CD4-positive, alpha-beta memory T cell (primary cell): ENCODE results near the gene APBA2. TPM values are rescaled to one million over a fixed set of nuclear protein-coding genes. Genes with fewer than 3 reads are reported as not detected.
A peak's percentile ranks its signal among the peaks of the same experiment; 100 is the strongest.

Experiments
- CTCF ChIA-PET: fragments of 350-600 bp; sonication (Branson Sonifier 250); formaldehyde crosslinking; loops from one replicate; lab custom pipeline; 2021; ENCODE audit warnings: inconsistent platforms; ENCODE audit not compliant: partially characterized antibody; lab: Charles Lee
- POLR2A ChIA-PET: fragments of 350-600 bp; sonication (Branson Sonifier 250); formaldehyde crosslinking; loops from one replicate; lab custom pipeline; 2021; ENCODE audit not compliant: partially characterized antibody; lab: Charles Lee
- DNase-seq, 5 donors: peaks; one replicate each; pipeline versions ENCODE4 v3.0.0 to v3.0.0-alpha.2; 2020 to 2022; ENCODE audit warnings: mixed read lengths in 1 of 5
- H3K27ac ChIP-seq: one replicate; pipeline ENCODE4 v1.7.0; 2013; ENCODE audit warnings: low read depth, low read length
- H3K27me3 ChIP-seq: 2 replicates; pipeline ENCODE4 v1.7.0; 2013; ENCODE audit warnings: mild to moderate bottlenecking, low read length, moderate library complexity; ENCODE audit not compliant: insufficient read depth
- H3K36me3 ChIP-seq: 2 replicates; pipeline ENCODE4 v1.7.0; 2013; ENCODE audit warnings: mild to moderate bottlenecking, low read length, moderate library complexity; ENCODE audit not compliant: insufficient read depth
- H3K4me1 ChIP-seq: 2 replicates; pipeline ENCODE4 v1.7.0; 2013; ENCODE audit warnings: mild to moderate bottlenecking, low read length, moderate library complexity; ENCODE audit not compliant: insufficient read depth
- H3K4me3 ChIP-seq, 2 donors: one replicate each; pipeline ENCODE4 v1.7.0; 2013; ENCODE audit warnings: low read length in 2 of 2, mild to moderate bottlenecking in 1 of 2
- H3K9me3 ChIP-seq, 2 donors: one replicate each; pipeline ENCODE4 v1.7.0; 2013; ENCODE audit warnings: low read length in 2 of 2, control low read depth in 1 of 2; ENCODE audit not compliant: control insufficient read depth in 1 of 2
- H3K27ac Mint-ChIP-seq, 7 donors: one replicate each; pipeline ENCODE4 v1.8.0; 2020 to 2021; ENCODE audit warnings: mixed read lengths in 7 of 7, mild to moderate bottlenecking in 6 of 7, inconsistent platforms in 3 of 7, moderate library complexity in 3 of 7
- H3K27me3 Mint-ChIP-seq, 2 donors: one replicate each; pipeline ENCODE4 v1.8.0; 2020 to 2021; ENCODE audit warnings: mixed read lengths in 2 of 2
- H3K36me3 Mint-ChIP-seq, 2 donors: one replicate each; pipeline ENCODE4 v1.8.0; 2020 to 2021; ENCODE audit warnings: mixed read lengths in 2 of 2, inconsistent platforms in 1 of 2, mild to moderate bottlenecking in 1 of 2
- H3K4me1 Mint-ChIP-seq, 4 donors: one replicate each; pipeline ENCODE4 v1.8.0; 2020 to 2021; ENCODE audit warnings: mixed read lengths in 4 of 4, mild to moderate bottlenecking in 1 of 4
- H3K4me3 Mint-ChIP-seq, 8 donors: one replicate each; pipeline ENCODE4 v1.8.0; 2020 to 2021; ENCODE audit warnings: mixed read lengths in 8 of 8, mild to moderate bottlenecking in 7 of 8, moderate library complexity in 6 of 8, inconsistent platforms in 3 of 8
- H3K9me3 Mint-ChIP-seq, 8 donors: one replicate each; pipeline ENCODE4 v1.8.0; 2020 to 2021; ENCODE audit warnings: mixed read lengths in 8 of 8, mild to moderate bottlenecking in 5 of 8, inconsistent platforms in 3 of 8, moderate library complexity in 1 of 8
- intact Hi-C: fragments of 100-400 bp; cut with micrococcal nuclease; formaldehyde crosslinking; loops from one replicate; pipeline ENCODE4 v1.15.1; 2023
- polyA plus RNA-seq, 2 donors: library from polyadenylated mRNA; unstranded; fragments of 300-500 nt; fragmentation: Illumina TruSeq; gene quantifications; one replicate each; pipeline ENCODE4 v1.2.3, GENCODE V29; 2021
- total RNA-seq, 2 experiments: library from RNA; stranded (reverse); gene quantifications; one replicate each; pipeline ENCODE4 v1.2.3, GENCODE V29; 2021

The APBA2 gene
- total and polyA plus RNA-seq, 4 experiments from 2014 or later: 11.1 to 57.3 (median 40.4) TPM

- intact Hi-C loops: no loop called here
- H3K27ac Mint-ChIP-seq: peak overlapping the region in 1 of 7 donors; percentile 80
- H3K4me1 Mint-ChIP-seq: peaks cover 0 to 12% (median 6%) of the 10 kb centered on the region in 4 donors
- Histone ChIP-seq H3K4me3 (no peak overlapping the region), H3K27ac (no peak overlapping the region), H3K9me3 (no peaks in the 10 kb centered on the region), H3K27me3 (no peaks in the 10 kb centered on the region), H3K36me3 (peaks cover 8% of the 10 kb centered on the region), H3K4me1 (no peaks in the 10 kb centered on the region)
- ChIA-PET CTCF (interaction anchor here (1.4 to 5.2 kb wide), 2 partner anchors 9 to 16 kb away, joined by 6 to 46 read pairs; no protein-coding TSS in a partner anchor), POLR2A (no interaction called here)
- no peak overlapping the region for H3K4me3 Mint-ChIP-seq
- H3K27me3 Mint-ChIP-seq: no peaks in the 10 kb centered on the region
- H3K36me3 Mint-ChIP-seq: peaks cover 14 to 31% of the 10 kb centered on the region in 2 donors
- H3K9me3 Mint-ChIP-seq: no peaks in the 10 kb centered on the region
- no peak for DNase-seq
Measured at GRCh38 chr15:29106116-29106515, 220.3 kb downstream of the APBA2 start.

- no peaks in the 10 kb centered on the region for H3K27me3 ChIP-seq
- peaks cover 14 to 29% of the 10 kb centered on the region in 2 donors for H3K36me3 Mint-ChIP-seq
- no peaks in the 10 kb centered on the region for H3K27me3 Mint-ChIP-seq
- H3K4me1 Mint-ChIP-seq: peaks cover 0 to 12% (median 6%) of the 10 kb centered on the region in 4 donors
- ChIA-PET CTCF (interaction anchor here (5.2 kb wide), 1 partner anchor 16 kb away, joined by 46 read pairs; no protein-coding TSS in a partner anchor), POLR2A (no interaction called here)
- no peak overlapping the region for H3K4me3 Mint-ChIP-seq
- no peak overlapping the region for H3K27ac Mint-ChIP-seq
- intact Hi-C loops: no loop called here
- H3K27ac ChIP-seq: no peak overlapping the region
- H3K4me1 ChIP-seq: no peaks in the 10 kb centered on the region
- H3K4me3 ChIP-seq: no peak overlapping the region
- no peak for DNase-seq
- H3K36me3 ChIP-seq: peaks cover 8% of the 10 kb centered on the region
- H3K9me3 ChIP-seq: no peaks in the 10 kb centered on the region
- no peaks in the 10 kb centered on the region for H3K9me3 Mint-ChIP-seq
Measured at GRCh38 chr15:29106551-29107290, 220.9 kb downstream of the APBA2 start.

GRCh38 chr15:29107291-29107890 is 221.6 kb downstream of the APBA2 start:
- intact Hi-C loops: no loop called here

GRCh38 chr15:29107971-29108645 is 222.3 kb downstream of the APBA2 start:
- Mint-ChIP-seq H3K4me1 (no peaks in the 10 kb centered on the region), H3K36me3 (peaks cover 14 to 25% of the 10 kb centered on the region in 2 donors), H3K4me3 (no peak overlapping the region), H3K27me3 (no peaks in the 10 kb centered on the region), H3K27ac (no peak overlapping the region), H3K9me3 (no peaks in the 10 kb centered on the region)
- no peaks in the 10 kb centered on the region for H3K9me3 ChIP-seq
- peaks cover 8% of the 10 kb centered on the region for H3K36me3 ChIP-seq
- H3K27ac ChIP-seq: no peak overlapping the region
- CTCF ChIA-PET: no interaction called here
- no peaks in the 10 kb centered on the region for H3K27me3 ChIP-seq
- H3K4me1 ChIP-seq: no peaks in the 10 kb centered on the region
- no peak overlapping the region for H3K4me3 ChIP-seq
- no peak for DNase-seq
- intact Hi-C loops: no loop called here
- POLR2A ChIA-PET: no interaction called here

More at GRCh38 chr15:29107291-29107890, 221.6 kb downstream of the APBA2 start:
- Histone ChIP-seq H3K4me3 (no peak overlapping the region), H3K36me3 (peaks cover 8% of the 10 kb centered on the region), H3K27me3 (no peaks in the 10 kb centered on the region), H3K9me3 (no peaks in the 10 kb centered on the region), H3K4me1 (no peaks in the 10 kb centered on the region), H3K27ac (no peak overlapping the region)
- H3K9me3 Mint-ChIP-seq: no peaks in the 10 kb centered on the region
- no peak overlapping the region for H3K27ac Mint-ChIP-seq
- ChIA-PET CTCF (no interaction called here), POLR2A (no interaction called here)
- no peaks in the 10 kb centered on the region for H3K27me3 Mint-ChIP-seq
- H3K4me1 Mint-ChIP-seq: peaks cover 0 to 7% (median 3%) of the 10 kb centered on the region in 4 donors
- peaks cover 14 to 25% of the 10 kb centered on the region in 2 donors for H3K36me3 Mint-ChIP-seq
- no peak for DNase-seq
- no peak overlapping the region for H3K4me3 Mint-ChIP-seq

- H3K27me3 ChIP-seq: no peaks in the 10 kb centered on the region
- H3K27ac ChIP-seq: no peak overlapping the region
- intact Hi-C loops: no loop called here
- H3K36me3 ChIP-seq: peaks cover 4% of the 10 kb centered on the region
- CTCF ChIA-PET: interaction anchor here (1.1 to 1.4 kb wide), 2 partner anchors 20 to 30 kb away, joined by 3 to 5 read pairs; no protein-coding TSS in a partner anchor
- Mint-ChIP-seq H3K4me3 (no peak overlapping the region), H3K9me3 (no peaks in the 10 kb centered on the region), H3K4me1 (peaks cover 8 to 14% (median 10%) of the 10 kb centered on the region in 4 donors), H3K36me3 (peaks cover 14 to 22% of the 10 kb centered on the region in 2 donors), H3K27me3 (no peaks in the 10 kb centered on the region), H3K27ac (no peak overlapping the region)
- no peaks in the 10 kb centered on the region for H3K4me1 ChIP-seq
- POLR2A ChIA-PET: interaction anchor here (0.8 kb wide), 1 partner anchor 10 kb away, joined by 3 read pairs; no protein-coding TSS in a partner anchor
- no peaks in the 10 kb centered on the region for H3K9me3 ChIP-seq
- no peak for DNase-seq
- no peak overlapping the region for H3K4me3 ChIP-seq
Measured at GRCh38 chr15:29109762-29110161, 224.0 kb downstream of the APBA2 start.

GRCh38 chr15:29110176-29110575 is 224.4 kb downstream of the APBA2 start:
- no peak overlapping the region for H3K27ac ChIP-seq
- ChIA-PET POLR2A (no interaction called here), CTCF (interaction anchor here (1.4 kb wide), 1 partner anchor 21 kb away, joined by 5 read pairs; no protein-coding TSS in a partner anchor)
- Mint-ChIP-seq H3K9me3 (no peaks in the 10 kb centered on the region), H3K4me1 (peaks cover 9 to 15% (median 11%) of the 10 kb centered on the region in 4 donors), H3K27ac (no peak overlapping the region), H3K36me3 (peaks cover 13 to 21% of the 10 kb centered on the region in 2 donors), H3K4me3 (no peak overlapping the region), H3K27me3 (no peaks in the 10 kb centered on the region)
- H3K27me3 ChIP-seq: no peaks in the 10 kb centered on the region
- peaks cover 4% of the 10 kb centered on the region for H3K36me3 ChIP-seq
- no peaks in the 10 kb centered on the region for H3K4me1 ChIP-seq
- no peak for DNase-seq
- no peaks in the 10 kb centered on the region for H3K9me3 ChIP-seq
- intact Hi-C loops: no loop called here
- H3K4me3 ChIP-seq: no peak overlapping the region

- Mint-ChIP-seq H3K4me1 (peaks cover 9 to 15% (median 11%) of the 10 kb centered on the region in 4 donors), H3K36me3 (peaks cover 8 to 16% of the 10 kb centered on the region in 2 donors), H3K27me3 (no peaks in the 10 kb centered on the region), H3K4me3 (no peak overlapping the region), H3K27ac (no peak overlapping the region), H3K9me3 (no peaks in the 10 kb centered on the region)
- Histone ChIP-seq H3K27me3 (no peaks in the 10 kb centered on the region), H3K4me1 (no peaks in the 10 kb centered on the region), H3K36me3 (peaks cover 2% of the 10 kb centered on the region), H3K4me3 (no peak overlapping the region), H3K27ac (no peak overlapping the region), H3K9me3 (no peaks in the 10 kb centered on the region)
- intact Hi-C loops: no loop called here
- CTCF ChIA-PET: interaction anchor here (0.8 kb wide), 1 partner anchor 11 kb away, joined by 3 read pairs; no protein-coding TSS in a partner anchor
- POLR2A ChIA-PET: no interaction called here
- DNase-seq: no peak
Measured at GRCh38 chr15:29110733-29111132, 225.0 kb downstream of the APBA2 start.
